GM12874 (cell line): ENCODE results near the gene TFDP1.

ENCODE experiments used
- CTCF ChIP-seq: IDR thresholded peaks from 2 replicates; pipeline ENCODE4 v1.5.1; 2011; ENCODE audit warnings: low read depth, mild to moderate bottlenecking, control low read depth, low read length, moderate library complexity; ENCODE audit not compliant: insufficient read depth

The TFDP1 gene

GRCh38 chr13:113672002-113672651, 87.6 kb downstream of the TFDP1 start:
- TF ChIP-seq CTCF = no peak
